ENCODE data around the gene ZNF512. TPM values are rescaled to one million over a fixed set of nuclear protein-coding genes. Genes with fewer than 3 reads are reported as not detected.
"Not testable (repeated sequence)": the region's sequence is repeated elsewhere in the genome, so short reads cannot be mapped to it uniquely, and the experiment has no call there.

Gene ZNF512, protein sequence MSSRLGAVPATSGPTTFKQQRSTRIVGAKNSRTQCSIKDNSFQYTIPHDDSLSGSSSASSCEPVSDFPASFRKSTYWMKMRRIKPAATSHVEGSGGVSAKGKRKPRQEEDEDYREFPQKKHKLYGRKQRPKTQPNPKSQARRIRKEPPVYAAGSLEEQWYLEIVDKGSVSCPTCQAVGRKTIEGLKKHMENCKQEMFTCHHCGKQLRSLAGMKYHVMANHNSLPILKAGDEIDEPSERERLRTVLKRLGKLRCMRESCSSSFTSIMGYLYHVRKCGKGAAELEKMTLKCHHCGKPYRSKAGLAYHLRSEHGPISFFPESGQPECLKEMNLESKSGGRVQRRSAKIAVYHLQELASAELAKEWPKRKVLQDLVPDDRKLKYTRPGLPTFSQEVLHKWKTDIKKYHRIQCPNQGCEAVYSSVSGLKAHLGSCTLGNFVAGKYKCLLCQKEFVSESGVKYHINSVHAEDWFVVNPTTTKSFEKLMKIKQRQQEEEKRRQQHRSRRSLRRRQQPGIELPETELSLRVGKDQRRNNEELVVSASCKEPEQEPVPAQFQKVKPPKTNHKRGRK
- total RNA-seq: 8.9 and 11.3 TPM in 2 replicates

DNA sequence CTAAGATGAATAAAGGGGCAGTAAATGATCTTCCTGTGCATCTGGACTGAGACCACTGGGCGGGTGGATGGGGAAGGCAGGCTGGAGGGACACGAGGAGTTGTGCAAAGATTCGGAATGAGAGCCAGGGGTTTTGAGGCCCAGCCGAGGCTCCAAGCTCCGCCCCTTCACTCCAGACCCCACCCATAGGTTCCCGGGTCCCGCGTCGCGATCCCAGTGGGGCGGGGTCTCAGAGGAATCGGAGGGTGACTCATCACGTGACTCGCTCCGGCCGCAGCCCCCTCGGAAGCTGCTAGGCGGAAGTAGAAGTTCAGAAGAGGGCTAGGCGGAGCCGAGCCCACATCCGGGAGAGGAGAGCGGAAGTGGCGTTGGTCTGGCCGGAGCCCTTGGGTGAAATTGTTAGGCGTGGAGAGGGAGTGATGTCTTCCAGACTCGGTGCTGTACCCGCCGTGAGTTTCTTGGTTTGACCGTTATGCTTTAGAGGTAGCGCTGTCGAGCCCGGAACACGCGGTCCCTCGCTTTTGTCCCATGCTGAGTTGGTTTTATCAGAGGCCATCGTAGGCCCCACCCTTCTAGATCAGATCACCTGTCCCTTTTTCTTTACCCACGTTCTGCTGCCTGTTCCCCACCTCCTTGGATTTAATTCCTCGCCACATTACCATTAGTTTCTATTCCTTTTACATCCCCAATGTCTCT is at the start of gene ZNF512:
Gene ZNF512, plus strand, starts transcription at position 348 of the 695 bp plus-strand sequence. Its CDS starts 71 bp downstream, at position 419.
- peak; percentile 84 to 88 for DNase-seq (ENCODE audit: low read depth in 2 of 2)

DNA sequence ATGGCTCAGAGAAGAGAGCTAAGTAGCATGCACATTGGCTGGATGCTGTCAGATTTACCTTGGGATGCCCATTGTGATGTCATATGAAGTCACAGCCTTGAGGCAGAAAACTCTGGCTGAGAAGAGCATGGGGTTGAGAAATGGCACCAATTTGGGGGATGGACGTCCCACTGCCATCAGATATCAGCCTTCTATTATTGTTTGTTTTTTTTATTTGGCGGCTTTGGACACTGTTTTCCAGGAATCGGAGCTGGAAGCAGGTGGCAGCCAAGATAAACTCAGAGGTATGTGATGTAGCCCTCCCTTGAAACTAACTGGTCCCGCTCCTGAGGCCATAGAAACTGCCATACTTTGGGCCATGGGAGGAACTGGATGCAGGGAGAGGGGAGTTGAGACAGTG is 45.6 kb upstream of the ZNF512 start:
- peak in 1 of 2 donors; percentile 75 for DNase-seq (ENCODE audit: low read depth in 2 of 2)

DNA sequence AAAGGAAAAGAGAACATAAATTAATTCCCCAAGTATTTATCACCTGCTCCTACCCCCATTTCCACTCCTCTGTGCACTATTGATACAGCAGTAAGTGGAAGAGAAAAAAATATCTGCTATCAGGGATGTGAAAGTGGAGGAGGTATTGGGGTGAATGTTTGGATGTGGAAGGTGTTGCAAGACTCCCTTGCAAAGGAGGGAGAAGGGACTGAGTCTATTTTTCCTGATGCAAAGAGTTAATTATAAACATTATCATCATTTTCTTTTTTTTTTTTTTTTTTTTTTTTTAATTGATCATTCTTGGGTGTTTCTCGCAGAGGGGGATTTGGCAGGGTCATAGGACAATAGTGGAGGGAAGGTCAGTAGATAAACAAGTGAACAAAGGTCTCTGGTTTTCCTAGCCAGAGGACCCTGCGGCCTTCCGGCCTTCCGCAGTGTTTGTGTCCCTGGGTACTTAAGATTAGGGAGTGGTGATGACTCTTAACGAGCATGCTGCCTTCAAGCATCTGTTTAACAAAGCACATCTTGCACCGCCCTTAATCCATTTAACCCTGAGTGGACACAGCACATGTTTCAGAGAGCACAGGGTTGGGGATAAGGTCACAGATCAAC is 43.9 kb upstream of the ZNF512 start:
- DNase-seq (ENCODE audit: low read depth in 2 of 2): not testable (repeated sequence)

DNA sequence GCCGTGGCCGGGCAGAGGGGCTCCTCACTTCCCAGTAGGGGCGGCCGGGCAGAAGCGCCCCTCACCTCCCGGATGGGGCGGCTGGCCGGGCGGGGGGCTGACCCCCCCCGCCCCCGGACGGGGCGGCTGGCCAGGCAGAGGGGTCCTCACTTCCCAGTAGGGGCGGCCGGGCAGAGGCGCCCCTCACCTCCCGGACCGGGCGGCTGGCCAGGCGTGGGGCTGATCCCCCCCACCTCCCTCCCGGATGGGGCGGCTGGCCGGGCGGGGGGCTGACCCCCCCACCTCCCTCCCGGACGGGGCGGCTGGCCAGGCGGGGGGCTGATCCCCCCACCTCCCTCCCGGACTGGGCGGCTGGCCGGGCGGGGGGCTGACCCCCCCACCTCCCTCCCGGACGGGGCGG is 43.2 kb upstream of the ZNF512 start:
- DNase-seq (ENCODE audit: low read depth in 2 of 2): not testable (repeated sequence)

DNA sequence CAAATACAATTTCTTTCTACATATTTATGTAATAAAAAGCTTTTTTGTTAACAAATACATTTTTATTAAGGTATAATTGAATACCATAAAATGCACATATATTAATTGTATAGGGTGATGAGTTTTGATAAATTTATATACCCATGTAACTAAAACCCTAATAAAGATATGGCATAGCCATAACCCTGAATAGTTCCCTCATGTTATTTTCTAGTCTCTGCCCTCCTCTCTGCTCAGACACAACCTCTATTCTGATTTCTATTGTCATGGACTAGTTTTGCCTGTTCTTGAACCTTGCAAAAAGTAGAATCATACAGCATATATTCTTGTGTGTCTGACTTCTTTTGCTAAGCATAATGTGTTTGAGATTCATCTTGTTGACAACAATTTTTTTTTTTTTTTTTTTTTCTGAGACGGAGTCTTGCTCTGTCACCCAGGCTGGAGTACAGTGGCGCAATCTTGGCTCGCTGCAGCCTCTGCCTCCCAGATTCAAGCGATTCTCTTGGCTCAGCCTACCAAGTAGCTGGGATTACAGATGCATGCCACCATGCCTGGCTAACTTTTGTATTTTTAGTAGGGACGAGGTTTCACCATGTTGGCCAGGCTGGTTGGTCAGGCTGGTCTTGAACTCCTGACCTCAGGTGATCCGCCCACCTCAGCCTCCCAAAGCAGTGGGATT is 38.6 kb upstream of the ZNF512 start:
- no peak for DNase-seq (ENCODE audit: low read depth in 2 of 2)

DNA sequence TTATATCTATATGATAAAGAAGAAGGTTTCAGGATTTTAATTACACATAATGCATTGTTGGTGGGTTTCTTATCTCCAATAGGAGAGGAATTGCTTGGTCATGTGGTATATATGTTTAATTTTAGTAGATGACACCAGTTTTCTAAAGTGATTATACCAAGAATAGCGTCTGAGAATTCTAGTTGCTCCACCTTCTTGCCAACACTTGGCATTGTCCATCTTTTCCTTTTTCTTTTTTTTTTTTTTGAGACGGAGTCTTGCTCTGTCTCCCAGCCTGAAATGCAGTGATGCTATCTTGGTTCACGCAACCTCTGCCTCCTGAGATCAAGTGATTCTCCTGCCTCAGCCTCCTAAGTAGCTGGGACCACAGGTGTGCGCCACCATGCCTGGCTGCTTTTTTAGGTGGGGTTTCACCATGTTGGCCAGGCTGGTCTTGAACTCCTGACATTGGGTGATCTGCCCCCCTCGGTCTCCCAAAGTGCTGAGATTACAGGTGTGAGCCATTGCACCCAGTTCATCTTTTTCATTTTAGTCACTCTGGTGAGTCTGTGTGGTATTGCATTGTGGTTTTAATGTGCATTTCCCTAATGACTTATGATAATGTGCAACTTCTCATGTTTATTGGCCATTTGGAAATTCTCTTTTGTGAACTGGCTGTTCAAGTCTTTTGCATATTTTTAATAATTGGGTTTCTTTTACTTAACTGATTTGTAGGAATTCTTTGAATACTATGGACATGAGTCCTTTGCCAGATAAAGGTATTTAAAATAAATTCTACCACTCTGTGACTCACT is 37.3 kb upstream of the ZNF512 start:
- no peak for DNase-seq (ENCODE audit: low read depth in 2 of 2)

DNA sequence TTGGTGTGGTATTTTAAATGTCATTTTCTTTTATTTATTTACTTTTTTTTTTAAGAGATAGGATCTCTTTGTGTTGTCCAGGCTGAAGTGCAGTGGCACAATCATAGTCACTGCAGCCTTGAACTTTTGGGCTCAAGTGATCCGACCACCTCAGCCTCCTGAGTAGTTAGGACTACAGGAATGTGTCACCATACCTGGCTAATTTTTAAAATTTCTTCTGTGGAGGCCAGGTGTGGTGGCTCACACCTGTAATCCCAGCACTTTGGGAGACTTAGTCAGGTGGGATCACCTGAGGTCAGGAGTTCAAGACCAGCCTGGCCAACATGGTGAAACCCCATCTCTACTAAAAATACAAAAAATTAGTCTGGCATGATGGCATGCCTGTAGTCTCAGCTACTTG is 33.5 kb upstream of the ZNF512 start:
- no peak for DNase-seq (ENCODE audit: low read depth in 2 of 2)

DNA sequence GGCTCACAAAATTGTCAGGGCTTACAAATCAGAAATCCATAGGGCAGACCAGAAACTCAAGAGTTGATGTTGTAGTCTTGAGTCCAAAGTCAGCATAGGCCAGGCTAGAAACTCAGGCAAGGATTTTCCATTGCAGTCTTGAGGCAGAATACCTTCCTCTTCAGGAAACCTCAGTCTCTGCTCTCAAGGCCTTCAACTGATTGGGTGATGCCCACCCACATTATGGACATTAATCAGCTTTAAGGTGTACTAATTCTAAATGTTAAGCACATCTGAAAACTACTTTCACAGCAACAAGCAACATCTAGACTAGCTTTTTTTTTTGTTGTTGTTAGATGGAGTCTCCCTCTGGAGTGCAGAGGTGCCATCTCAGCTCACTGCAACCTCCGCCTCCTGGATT is 31.3 kb upstream of the ZNF512 start:
- no peak for DNase-seq (ENCODE audit: low read depth in 2 of 2)

DNA sequence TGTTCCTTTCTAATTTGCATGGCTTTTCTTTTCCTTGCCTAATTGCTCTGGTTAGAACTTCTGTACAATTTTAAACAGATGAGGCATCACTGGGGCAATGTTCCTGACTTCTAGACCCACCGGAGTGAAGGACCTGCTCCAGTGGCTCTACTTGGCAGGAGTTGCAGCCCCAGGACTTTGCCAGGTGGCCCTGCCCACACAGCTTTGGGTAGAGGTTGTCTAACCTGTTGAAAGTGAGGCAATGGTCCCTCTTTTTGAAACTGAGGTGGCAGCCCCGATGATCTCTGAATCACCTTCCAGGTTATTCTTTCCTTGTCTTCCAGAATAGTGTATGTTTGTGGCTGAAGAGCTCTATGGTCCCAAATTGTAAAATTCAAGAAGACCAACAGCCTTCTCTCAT is 29.9 kb upstream of the ZNF512 start:
- DNase-seq (ENCODE audit: low read depth in 2 of 2): no peak

DNA sequence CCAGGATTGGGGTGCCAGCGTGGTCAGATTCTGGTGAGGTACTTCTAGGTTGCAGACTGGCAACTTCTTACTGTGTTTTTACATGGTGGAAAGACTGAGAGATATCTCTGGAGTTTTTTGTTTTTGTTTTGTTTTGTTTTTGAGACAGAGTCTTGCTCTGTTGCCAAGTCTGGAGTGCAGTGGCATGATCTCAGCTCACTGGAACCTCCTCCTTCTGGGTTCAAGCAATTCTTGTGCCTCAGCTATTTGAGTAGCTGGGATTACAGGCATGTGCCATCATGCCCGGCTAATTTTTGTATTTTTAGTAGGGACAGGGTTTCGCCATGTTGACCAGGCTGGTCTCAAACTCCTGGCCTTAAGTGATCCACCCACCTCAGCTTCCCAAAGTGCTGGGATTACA is 28.4 kb upstream of the ZNF512 start:
- DNase-seq (ENCODE audit: low read depth in 2 of 2): not testable (repeated sequence)

DNA sequence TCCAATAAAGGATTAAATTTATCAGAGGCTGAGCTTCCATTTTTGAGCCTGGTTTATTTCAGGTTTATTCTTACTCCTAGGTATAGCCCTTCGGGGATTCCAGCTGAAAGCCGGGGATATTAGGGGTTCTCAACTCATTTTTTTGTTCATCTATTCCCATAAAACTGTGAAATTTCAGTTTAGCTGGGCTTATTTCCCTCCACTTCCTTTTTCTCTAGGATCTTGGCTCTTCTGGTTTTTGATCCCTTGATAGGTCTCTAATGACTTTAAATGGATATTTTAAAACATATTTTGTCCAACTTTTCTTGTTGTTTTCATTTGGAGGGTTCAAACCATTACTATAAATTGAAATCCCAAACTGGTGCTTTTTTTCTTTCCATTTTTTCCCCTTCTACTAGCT is 23.6 kb upstream of the ZNF512 start:
- DNase-seq (ENCODE audit: low read depth in 2 of 2): no peak

DNA sequence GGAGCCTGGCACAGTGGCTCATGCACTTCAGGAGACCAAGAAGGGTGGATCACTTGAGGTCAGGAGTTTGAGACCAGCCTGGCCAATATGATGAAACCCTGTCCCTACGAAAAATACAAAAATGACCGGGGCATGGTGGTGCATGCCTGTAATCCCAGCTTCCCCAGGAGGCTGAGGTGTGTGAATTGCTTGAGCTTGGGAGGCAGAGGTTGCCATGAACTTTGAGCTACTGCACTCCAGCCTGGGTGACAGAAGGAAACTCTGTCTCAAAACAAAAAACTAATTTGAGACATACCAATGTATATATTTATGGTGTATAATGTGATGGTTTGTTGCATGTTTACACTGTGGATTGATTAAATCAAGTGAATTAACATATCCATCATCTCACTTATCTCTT is 21.8 kb upstream of the ZNF512 start:
- no peak for DNase-seq (ENCODE audit: low read depth in 2 of 2)

DNA sequence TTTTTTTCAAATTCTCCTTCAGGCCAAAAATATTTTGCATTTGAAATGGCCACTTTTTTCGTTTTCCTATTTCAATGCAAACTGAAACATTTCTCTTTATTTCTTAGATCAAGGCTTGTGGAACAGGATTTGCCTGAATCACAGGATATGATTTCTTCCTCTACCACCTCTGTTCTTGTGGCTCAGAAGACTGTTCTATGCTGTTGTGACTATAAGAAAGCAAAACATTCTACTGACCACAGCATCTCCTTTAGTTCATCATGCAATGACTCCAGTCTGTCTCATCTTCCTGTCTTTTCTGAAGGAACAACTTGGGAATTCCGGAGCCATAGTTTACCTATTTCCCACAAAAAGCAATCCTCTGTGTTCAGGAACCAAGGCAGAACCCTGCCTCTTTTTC is 16.2 kb upstream of the ZNF512 start:
- DNase-seq (ENCODE audit: low read depth in 2 of 2): peak in 1 of 2 donors; percentile 96

DNA sequence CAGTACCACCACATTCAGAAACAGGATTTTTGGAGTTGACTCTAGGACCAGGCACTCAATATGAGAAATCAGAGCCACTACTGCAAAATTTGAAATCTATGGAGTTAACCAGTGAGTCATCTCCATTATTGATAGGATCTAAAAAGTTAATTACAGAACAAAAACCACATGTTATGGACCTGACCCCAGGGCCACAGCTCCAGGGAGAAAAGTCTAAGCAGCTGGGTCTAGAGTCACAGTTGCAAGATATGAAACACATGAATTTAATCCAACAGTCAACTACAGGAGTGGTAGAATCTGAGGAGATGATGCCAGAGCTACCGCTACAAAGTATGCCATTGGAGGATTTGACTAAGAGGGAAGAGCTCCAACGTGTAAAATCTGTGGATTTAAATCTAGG is 13.4 kb upstream of the ZNF512 start:
- DNase-seq (ENCODE audit: low read depth in 2 of 2): peak in 1 of 2 donors; percentile 55

DNA sequence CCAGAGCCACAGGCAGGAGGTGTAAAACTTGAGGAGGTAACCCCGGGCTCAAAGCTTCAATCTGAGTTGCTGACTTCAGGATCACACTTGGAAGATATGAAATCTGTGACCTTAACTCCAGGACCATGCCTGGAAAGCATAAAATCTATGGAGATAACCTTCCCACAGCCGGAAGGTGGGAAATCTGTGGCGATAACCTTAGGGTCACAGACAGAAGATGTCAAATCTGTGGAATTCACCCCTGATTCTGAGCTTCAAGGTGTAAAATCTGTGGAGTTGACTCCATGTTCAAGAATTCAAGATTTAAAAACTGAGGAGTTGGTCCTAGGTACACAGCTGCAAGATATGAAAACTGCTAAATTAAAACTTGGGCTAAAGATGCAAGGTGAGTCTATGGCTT is 11.6 kb upstream of the ZNF512 start:
- no peak for DNase-seq (ENCODE audit: low read depth in 2 of 2)

DNA sequence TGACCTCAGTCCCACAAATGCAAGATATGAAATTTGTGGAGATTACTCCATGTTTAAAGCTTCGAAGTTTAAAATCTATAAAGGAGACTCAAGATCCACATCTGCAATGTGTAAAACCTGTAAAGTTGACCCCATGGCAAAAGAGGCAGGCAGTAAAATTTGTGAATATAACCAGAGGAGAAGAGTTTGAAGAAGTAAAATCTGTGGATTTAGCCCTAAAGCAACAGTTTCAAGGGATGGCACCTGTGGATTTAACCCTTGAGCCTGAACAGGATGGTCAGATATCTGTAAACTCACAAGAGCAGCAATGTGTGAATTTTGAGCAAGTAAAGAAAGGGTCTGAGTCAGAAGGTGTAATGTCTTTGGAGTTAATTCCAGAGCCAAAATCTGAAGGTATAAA is 11.2 kb upstream of the ZNF512 start:
- no peak for DNase-seq (ENCODE audit: low read depth in 2 of 2)

DNA sequence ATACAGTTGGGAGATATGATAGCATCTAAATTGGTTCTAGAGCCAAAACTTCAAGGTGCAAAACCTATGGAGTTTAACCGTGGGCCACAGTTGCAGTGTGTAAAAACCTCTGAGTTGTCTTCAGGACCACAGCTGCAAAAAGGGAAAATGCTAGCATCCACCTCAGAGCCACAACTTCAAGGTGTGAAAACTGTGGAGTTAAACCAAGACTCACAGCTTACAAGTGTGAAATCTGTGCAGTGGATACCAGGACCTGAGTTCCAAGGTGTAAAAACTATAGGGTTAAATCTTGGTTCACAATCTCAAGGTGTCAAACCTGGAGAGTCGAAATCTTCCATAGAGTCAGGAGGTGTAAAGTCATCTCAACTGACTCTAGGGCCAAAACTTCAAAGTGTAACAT is 10.4 kb upstream of the ZNF512 start:
- DNase-seq (ENCODE audit: low read depth in 2 of 2): no peak

DNA sequence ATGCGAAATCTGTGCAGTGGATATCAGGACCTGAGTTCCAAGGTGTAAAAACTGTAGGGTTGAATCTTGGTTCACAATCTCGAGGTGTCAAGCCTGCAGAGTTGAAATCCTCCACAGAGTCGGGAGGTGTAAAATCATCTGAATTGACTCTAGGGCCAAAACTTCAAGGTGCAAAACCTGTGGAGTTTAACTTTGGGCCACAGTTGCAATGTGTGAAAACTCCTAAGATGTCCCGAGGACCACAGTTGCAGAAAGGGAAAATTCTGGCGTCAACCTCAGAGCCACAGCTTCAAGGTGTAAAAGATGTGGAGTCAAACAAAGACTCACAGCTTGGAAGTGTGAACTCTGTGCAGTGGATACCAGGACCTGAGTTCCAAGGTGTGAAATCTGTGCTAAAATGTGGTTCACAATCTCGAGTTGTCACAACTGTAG is 9.8 kb upstream of the ZNF512 start:
- no peak for DNase-seq (ENCODE audit: low read depth in 2 of 2)

DNA sequence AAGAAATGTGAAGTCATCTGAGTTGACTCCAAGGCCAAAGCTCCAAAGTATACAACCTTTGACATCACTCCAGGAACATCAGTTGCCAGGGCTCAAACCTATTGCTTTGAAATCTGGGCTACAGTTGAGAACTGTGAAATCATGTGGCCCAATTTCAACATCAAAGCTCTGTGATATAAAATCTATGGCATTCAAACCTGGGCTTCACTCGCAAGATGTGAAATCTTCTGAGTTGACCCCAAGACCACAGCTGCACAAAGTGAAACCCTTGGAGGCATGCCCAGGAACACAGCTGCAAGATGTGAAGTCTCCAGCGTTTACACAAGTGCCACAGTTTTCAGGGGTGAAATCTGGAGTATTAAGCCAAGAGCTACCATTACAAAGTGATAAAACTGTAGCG is 9.4 kb upstream of the ZNF512 start:
- DNase-seq (ENCODE audit: low read depth in 2 of 2): no peak

DNA sequence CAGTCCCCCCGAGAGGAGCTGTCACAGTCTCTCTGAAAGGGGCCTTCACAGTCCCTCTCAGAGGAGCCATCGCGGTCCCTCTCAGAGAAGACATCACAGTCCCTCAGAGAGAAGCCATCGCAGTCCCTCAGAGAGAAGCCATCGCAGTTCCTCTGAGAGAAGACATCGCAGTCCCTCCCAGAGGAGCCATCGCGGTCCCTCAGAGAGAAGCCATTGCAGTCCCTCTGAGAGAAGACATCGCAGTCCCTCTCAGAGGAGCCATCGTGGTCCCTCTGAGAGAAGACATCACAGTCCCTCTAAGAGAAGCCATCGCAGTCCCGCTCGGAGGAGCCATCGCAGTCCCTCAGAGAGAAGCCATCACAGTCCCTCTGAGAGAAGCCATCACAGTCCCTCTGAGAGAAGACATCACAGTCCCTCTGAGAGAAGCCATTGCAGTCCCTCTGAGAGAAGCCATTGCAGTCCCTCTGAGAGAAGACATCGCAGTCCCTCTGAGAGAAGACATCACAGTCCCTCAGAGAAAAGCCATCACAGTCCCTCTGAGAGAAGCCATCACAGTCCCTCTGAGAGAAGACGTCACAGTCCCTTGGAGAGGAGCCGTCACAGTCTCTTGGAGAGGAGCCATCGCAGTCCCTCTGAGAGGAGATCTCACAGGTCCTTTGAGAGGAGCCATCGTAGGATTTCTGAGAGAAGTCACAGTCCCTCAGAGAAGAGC is 1.3 kb upstream of the ZNF512 start:
- no peak for DNase-seq (ENCODE audit: low read depth in 2 of 2)
